Colonic mucosa (tissue), 4 donors: ENCODE results near the gene HSDL1. TPM values are rescaled to one million over a fixed set of nuclear protein-coding genes. Genes with fewer than 3 reads are reported as not detected.
A peak's percentile ranks its signal among the peaks of the same experiment; 100 is the strongest.
"Not testable (repeated sequence)": the region's sequence is repeated elsewhere in the genome, so short reads cannot be mapped to it uniquely, and the experiment has no call there.

Experiments used
- DNase-seq: peaks from one replicate; pipeline ENCODE4 v3.0.0-alpha.2; 2020
- H3K27ac ChIP-seq: fragments of 200-600 bp; one replicate; pipeline ENCODE4 v1.8.0; 2021
- H3K27me3 ChIP-seq: fragments of 200-600 bp; one replicate; pipeline ENCODE4 v1.8.0; 2021
- H3K36me3 ChIP-seq: fragments of 200-600 bp; one replicate; pipeline ENCODE4 v1.8.0; 2021
- H3K4me1 ChIP-seq: fragments of 200-600 bp; one replicate; pipeline ENCODE4 v1.8.0; 2021; ENCODE audit warnings: mild to moderate bottlenecking
- H3K4me3 ChIP-seq: fragments of 200-600 bp; one replicate; pipeline ENCODE4 v1.8.0; 2021
- H3K9ac ChIP-seq, 2 donors: one replicate each; pipeline ENCODE4 v1.7.0; 2013; ENCODE audit warnings: control low read depth in 2 of 2, low read depth in 2 of 2, low read length in 2 of 2
- H3K9me3 ChIP-seq: fragments of 200-600 bp; one replicate; pipeline ENCODE4 v1.8.0; 2021
- CTCF ChIP-seq: fragments of 200-600 bp; IDR thresholded peaks from one replicate; pipeline ENCODE4 v1.8.0; 2022; ENCODE audit warnings: antibody characterized with exemption, mild to moderate bottlenecking
- intact Hi-C: fragments of 100-400 bp; cut with DNase I; formaldehyde crosslinking; loops from one replicate; pipeline ENCODE4 v1.14.1; 2022
- total RNA-seq, 2 donors: library from RNA; stranded (reverse); fragmentation: NEBNext Ultra II Directional in 1 of 2; extraction: Animal tissue kit (Norgen Biotek cat#: 25700) in 1 of 2; gene quantifications; one replicate each; pipeline ENCODE4 v1.2.1, GENCODE V29; 2021
- donor health status: healthy.
- donor health status: DM: no; HTN: no; CAD: no.
- donor health status: DM: no; HTN: no; CAD: no.

The HSDL1 gene
- total RNA-seq, 2 donors from 2014 or later = 10.7 to 12.9 TPM

- TF ChIP-seq CTCF = no peak
- peak within 1 kb of the TSS; percentile 89 for H3K4me3 ChIP-seq
- H3K9ac ChIP-seq = peak within 1 kb of the TSS; percentile 87 to 96
- peak within 1 kb of the TSS; percentile 94 for H3K27ac ChIP-seq
- H3K9me3 ChIP-seq = no peaks in the 10 kb centered on the region
- intact Hi-C loops = no loop called here
- H3K27me3 ChIP-seq = no peaks in the 10 kb centered on the region
- H3K4me1 ChIP-seq = no peaks in the 10 kb centered on the region
- DNase-seq = peak; percentile 98
- no peaks in the 10 kb centered on the region for H3K36me3 ChIP-seq
These were observed 28.1 kb downstream of the HSDL1 start, which contains the start of gene MBTPS1 for GRCh38 chr16:84116720-84117493. Gene MBTPS1, minus strand, starts transcription at chr16:84116942. Its CDS starts 15,159 bp downstream, at chr16:84101783.

- peak; percentile 67 for DNase-seq
- H3K9me3 ChIP-seq = no peaks in the 10 kb centered on the region
- peak; percentile 27 for TF ChIP-seq CTCF
- peak overlapping the region; percentile 70 to 96 for H3K9ac ChIP-seq
- intact Hi-C loops = no loop called here
- H3K4me1 ChIP-seq = no peaks in the 10 kb centered on the region
- no peaks in the 10 kb centered on the region for H3K27me3 ChIP-seq
- peak overlapping the region; percentile 94 for H3K27ac ChIP-seq
- peak overlapping the region; percentile 89 for H3K4me3 ChIP-seq
- H3K36me3 ChIP-seq = no peaks in the 10 kb centered on the region
These were observed 28.9 kb downstream of the HSDL1 start for GRCh38 chr16:84115919-84116719.

- H3K27me3 ChIP-seq, H3K4me1 ChIP-seq, H3K9ac ChIP-seq, H3K9me3 ChIP-seq, H3K27ac ChIP-seq, DNase-seq, H3K4me3 ChIP-seq, H3K36me3 ChIP-seq, intact Hi-C loops: not testable (repeated sequence)
These were observed 33.0 kb downstream of the HSDL1 start for GRCh38 chr16:84111949-84112348.

GRCh38 chr16:84111525-84111924 lies 33.5 kb downstream of the HSDL1 start:
- DNase-seq = no peak
- intact Hi-C loops = no loop called here
- Histone ChIP-seq H3K9ac (no peak overlapping the region), H3K4me1 (no peaks in the 10 kb centered on the region), H3K4me3 (no peak overlapping the region), H3K27ac (no peak overlapping the region), H3K27me3 (no peaks in the 10 kb centered on the region), H3K9me3 (no peaks in the 10 kb centered on the region), H3K36me3 (no peaks in the 10 kb centered on the region)
- no peak for TF ChIP-seq CTCF

- DNase-seq = no peak
- intact Hi-C loops = no loop called here
- Histone ChIP-seq H3K4me1 (no peaks in the 10 kb centered on the region), H3K27me3 (no peaks in the 10 kb centered on the region), H3K4me3 (no peak overlapping the region), H3K36me3 (no peaks in the 10 kb centered on the region), H3K9me3 (no peaks in the 10 kb centered on the region), H3K9ac (no peak overlapping the region), H3K27ac (no peak overlapping the region)
- no peak for TF ChIP-seq CTCF
These were observed 34.5 kb downstream of the HSDL1 start for GRCh38 chr16:84110527-84110926.
